Measurements from ENCODE around the gene CYTH3.

CYTH3 gene

GRCh38 chr7:6182993-6183392, 89.4 kb downstream of the CYTH3 start:
- no peak for DNase-seq

GRCh38 chr7:6181136-6181535, 91.3 kb downstream of the CYTH3 start:
- DNase-seq, result no peak

DNA sequence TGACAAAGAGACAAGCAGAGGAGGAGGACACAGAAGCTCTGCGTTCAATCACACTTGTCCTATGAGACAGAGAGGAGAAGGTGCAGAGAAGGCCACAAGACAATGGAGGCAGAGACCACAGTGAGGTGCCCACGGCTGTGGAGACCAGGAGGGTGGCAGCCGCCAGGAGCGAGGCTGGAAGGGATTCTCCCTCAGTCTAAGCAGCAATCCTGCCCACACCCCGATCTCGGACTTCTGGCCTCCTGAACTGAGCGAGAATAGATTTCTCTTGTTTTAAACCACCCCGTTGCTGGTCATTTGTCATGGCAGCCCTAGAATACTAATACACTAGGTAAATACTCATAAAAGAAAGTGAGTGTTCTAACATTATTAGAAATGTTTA, 92.1 kb downstream of the CYTH3 start:
- no peak for DNase-seq

GRCh38 chr7:6179620-6180343, 92.6 kb downstream of the CYTH3 start:
- no peak for DNase-seq

GRCh38 chr7:6178298-6179029, 94.0 kb downstream of the CYTH3 start:
- DNase-seq, result no peak

- DNase-seq, result no peak
Measured at GRCh38 chr7:6175645-6176044, 96.8 kb downstream of the CYTH3 start.

DNA sequence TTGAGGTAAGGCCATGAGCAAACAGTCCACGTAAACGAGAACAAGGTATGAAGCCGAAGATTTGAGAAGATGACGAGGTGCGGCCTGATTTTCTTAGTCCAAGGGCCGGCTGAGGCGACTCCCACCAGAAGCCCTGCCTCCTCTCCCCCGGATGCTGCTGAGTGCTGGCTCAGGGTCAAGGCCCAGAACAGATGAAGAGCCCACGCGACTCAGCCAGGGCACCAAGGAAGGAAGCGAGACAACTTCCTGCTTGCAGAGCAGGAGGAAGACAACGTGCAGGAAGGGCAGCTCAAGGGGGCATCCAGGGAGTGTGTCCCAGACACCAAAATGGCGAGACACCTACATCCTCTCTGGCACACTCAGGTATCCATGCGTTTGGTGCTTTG, 99.5 kb downstream of the CYTH3 start:
- no peak for DNase-seq

DNA sequence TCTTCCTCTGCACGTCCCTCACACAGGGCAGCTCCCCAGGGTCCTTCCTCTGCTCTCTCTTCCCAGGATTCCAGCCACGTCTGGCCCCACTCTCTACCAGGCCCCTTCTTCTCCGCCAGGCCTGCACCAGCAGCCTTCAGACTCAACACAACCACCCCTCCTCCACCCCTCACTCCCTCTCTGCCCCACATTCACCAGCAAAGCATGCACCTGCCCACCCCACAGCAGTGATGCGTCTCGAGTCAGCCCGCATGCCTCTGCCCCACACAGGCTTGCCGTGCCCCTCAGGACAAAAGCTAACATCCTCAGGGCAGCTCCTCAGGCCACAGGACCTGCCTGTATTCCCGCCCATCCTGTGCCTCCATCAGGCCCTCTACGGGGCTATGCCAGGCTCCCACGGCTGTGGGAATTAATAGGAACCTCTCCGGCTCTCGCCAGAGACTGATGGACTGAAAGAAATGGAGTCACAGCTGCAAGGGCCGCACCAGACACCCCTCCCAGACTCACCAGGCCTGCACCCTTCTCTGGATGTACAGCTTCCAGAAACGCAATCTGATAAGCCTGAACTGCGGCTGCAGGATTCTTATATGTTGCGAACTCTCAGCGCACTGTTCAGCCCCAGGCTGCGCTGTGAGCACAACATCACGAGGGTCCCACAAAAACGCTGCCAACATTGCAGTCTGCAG, 100.1 kb downstream of the CYTH3 start:
- no peak for DNase-seq

DNA sequence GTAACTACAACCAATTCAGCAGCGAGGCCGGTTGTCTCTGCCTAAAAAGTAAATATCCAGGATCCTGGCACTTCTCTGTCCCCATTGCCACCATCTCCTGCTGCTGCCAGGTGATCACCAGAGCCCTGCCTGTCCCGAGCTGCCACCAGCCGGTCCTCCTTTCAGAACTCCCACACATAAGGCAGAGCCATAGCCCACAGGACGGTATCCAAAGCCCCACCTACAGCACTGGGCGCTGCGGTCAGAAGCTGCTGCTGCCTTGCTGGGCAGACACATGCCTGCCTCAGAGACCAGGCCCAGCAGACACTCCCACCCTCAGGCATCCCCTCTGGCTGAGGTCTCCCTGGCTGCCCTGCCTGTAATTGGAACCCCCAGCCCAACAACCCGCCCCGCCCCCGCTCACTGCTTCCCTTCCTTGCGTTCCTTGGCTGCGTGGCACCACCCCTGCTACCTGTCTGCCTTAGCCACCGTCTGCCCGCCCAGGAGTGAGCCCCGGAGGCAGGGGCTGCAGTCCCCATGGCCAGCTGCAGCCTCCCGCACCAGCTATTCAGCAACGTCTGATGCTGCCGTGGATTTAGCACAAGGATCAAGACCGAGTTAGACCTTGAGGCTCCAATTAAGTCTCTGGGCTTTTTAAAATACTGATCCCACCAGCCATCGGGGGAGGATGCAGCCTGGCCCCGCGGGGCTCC, 100.7 kb downstream of the CYTH3 start:
- no peak for DNase-seq

DNA sequence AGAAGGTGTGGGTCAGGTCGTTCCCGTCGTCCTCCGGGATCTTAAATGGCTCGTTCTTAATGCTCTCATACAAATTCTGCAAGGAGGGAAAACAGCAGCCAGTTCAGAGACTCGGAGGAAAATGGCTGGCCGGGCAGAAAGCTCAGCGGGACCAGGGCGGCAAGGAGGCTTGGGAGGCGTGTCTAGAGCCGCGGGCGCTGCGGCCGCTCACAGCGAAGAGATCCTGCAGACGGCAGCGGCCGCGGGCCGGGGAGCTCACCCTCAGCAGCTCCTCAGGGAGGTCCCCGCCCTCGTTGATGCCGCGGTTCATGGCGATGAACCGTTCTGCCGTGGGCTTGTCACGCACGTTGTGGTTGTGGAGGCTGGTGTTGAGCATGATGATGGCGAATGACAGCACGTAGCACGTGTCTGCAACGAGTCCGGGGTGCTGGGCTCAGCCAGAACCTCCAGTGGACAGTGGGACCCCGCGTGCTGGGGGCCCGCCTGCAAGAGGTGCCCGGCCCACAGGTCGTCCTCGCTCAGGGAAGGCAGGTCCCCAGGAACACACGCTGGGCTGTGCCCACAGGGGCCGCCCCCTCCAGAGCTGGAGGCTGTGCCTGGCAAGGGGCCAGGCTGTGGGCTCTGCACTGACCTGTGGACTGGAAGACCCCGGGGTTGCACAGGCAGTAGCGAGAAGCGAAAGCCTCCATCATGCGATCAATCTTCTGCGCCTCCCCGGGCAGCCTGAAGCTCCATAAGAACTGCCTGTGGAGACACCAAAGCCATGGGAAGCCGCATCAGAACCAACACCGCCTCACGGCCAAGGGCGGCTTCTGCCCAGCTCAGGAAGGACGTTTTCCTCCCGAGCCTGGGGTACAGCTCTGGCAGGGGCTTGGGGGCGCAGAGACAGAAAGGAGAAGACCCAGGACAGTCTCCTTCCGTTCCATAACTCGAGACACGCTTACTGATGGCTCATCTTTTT, 101.6 kb downstream of the CYTH3 start:
- DNase-seq, result no peak

DNA sequence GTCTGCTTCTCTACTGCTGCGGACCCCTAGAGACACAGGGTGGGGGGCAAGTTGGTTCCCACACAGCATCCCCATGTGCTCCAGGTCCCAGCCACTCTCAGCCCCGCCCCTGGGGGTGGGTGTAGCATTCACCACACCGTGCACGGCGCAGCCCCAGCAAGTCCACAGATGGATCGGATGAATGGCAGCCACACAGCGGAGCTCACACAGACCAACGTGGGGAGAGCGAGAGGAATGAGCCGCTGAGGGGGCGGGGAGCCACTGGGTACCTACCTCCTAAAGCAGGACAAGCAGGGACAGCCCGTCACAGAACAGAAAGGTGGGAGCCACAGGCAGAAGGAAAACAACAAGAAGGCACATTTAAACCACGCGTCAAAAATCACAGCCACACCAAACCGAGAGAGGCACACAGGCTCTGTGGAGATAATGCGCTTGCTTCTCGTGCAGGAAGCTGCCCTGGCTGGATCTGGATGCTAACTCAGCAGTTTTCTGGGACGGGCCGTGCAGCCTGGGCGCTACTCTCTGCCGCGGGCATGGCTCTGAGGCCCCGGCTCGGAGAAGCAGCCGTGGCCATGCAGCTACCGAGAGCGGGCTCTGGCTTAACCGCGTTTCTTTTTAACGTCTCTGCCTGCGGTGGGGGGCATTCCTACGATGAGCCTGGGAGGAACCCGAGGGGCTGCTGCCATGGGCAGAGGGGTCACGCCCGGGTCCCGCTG, 102.5 kb downstream of the CYTH3 start:
- no peak for DNase-seq

GRCh38 chr7:6168477-6168868, 104.0 kb downstream of the CYTH3 start:
- DNase-seq, result no peak

GRCh38 chr7:6167587-6168476, 104.6 kb downstream of the CYTH3 start:
- DNase-seq, result no peak

DNA sequence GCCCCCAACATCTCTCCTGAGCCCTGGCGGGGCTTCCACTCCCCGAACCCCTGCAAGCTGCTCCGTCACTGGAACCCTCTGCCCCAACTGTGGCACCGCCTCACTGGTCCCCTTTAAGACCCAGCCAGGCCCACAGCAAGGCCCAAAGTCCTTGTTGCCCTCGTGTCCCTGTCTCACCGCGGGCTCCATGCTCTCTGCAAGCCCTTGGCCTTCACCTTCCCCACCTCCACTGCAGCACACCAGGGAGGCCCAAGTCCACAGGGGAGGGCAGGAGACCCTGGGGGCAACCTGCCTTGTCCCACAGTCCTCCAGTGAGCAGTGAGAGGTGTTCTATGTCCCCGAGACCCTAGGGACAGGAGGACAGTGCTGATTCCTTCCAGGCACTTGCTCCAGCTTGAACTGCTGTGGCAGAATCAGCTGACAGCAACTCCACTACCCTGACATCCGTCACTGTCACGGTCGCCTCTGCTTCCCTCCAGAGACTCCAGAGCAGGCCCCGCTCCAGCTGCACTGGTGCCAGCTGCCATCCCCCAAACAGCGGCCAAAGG, 105.3 kb downstream of the CYTH3 start:
- no peak for DNase-seq

- no peak for DNase-seq
Measured at GRCh38 chr7:6166443-6166891, 106.0 kb downstream of the CYTH3 start.

DNA sequence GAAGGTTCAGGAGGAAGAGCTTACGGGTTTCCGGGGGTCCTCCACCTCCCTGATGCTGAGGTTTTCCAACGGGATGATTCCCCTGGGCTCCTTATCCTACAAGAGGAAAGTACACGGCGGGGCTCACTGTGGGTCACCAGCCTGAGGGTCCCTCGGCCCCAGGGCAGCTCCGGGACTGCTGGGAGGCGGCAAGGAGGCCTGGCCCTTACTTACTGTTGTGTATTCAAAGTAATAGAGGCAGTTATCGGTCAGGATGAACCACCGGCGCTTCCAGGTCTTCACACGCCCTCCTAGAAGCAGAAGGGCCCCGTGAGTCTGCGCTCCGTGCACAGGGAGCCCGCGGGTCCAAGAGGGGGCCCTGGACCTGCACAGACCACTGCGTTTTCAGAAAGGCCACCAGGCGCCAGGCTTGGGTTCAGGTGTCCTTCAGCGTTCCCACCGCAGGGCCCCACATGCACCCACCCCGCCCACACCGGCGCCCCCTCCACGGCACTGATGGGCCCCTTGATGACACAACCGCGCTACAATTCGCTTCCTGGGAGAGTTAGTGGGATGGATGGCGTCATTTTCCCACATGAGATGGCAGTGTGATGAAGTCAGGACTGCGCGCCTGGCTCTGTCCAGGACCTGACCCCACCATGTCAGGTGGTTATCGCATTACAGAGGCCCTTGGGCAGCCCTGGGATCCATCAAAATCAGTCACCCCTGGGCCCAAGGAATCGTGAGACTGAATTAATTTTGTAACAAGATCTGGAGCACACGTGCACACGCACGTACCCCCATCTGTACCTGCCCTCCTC, 106.7 kb downstream of the CYTH3 start:
- no peak for DNase-seq

DNA sequence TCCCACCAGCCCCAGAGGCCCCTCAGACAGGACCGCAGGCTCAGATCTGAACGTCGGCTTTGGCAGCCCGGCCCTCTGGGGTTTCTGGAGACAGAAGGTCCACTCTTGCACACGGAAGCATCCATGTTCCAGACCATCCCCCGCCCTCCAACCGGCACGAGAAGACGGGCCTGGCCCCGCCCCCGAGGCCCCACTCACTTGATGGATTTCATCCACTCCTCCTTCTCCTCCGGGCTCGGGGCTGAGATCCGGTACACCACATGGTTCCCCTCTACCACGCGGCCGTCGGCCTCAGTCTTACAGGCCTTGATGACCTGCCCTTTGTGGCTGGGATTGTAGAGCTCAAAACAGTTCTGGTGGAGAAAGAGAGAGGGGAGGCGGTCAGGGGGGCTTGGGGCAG, 107.3 kb downstream of the CYTH3 start:
- no peak for DNase-seq

- DNase-seq, result no peak
Measured at GRCh38 chr7:6164491-6164890, 107.9 kb downstream of the CYTH3 start.

DNA sequence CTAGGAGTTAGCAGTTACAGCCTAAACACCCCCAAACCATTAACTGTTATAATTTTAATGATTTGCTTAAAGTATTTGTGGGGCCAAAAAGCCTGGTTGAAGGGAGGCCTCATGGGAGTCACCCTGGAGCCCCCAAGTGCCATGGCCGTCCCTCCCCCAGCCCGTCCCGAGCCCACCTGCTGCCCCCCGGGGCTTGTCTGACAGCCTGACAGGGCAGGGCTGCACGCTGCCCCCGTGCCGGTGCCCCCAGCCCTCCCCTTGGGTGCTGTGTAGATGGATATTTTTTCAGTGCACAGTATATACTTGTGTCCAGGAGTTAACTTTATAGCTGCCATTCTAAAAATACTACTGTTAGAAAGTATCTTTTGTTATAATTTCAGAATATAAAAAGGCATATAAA, 108.4 kb downstream of the CYTH3 start:
- no peak for DNase-seq

Data from stimulated activated naive CD4-positive, alpha-beta T cell (primary cell).